Loucy (cell line): ENCODE data around the gene SPPL3.

Experiments
- EZH2phosphoT487 ChIP-seq: fragments of 200-600 bp; IDR thresholded peaks from 2 replicates; pipeline ENCODE4 v1.6.1; 2018; ENCODE audit warnings: antibody characterized with exemption, mild to moderate bottlenecking, moderate library complexity, borderline replicate concordance
- TF ChIP-seq, protein P1 (sequence below): fragments of 200-600 bp; sonication (generic); conservative IDR thresholded peaks from 2 replicates; pipeline ENCODE4 v1.5.1; 2014; ENCODE audit warnings: mild to moderate bottlenecking, antibody characterized with exemption, low read length

DNA sequence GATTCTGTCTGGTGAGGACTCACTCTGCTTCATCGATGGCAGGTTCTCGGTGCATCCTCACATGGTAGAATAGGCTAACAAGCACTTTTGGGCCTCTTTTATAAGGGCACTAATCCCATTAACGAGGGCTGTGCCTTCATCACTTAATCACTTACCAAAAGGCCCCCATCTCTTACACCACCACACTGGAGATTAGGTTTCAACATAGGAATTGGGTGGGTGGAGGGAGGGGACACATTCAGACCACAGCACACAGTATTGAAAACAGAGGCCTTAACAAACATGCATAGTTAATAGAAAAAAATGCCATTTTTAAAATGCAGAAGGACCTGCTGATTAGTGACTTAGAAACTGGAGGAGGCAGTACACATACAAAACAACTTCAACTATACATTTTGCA is 61.6 kb downstream of the SPPL3 start:
- TF ChIP-seq, protein P1, sequence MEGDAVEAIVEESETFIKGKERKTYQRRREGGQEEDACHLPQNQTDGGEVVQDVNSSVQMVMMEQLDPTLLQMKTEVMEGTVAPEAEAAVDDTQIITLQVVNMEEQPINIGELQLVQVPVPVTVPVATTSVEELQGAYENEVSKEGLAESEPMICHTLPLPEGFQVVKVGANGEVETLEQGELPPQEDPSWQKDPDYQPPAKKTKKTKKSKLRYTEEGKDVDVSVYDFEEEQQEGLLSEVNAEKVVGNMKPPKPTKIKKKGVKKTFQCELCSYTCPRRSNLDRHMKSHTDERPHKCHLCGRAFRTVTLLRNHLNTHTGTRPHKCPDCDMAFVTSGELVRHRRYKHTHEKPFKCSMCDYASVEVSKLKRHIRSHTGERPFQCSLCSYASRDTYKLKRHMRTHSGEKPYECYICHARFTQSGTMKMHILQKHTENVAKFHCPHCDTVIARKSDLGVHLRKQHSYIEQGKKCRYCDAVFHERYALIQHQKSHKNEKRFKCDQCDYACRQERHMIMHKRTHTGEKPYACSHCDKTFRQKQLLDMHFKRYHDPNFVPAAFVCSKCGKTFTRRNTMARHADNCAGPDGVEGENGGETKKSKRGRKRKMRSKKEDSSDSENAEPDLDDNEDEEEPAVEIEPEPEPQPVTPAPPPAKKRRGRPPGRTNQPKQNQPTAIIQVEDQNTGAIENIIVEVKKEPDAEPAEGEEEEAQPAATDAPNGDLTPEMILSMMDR = no peak
- TF ChIP-seq EZH2phosphoT487 = no peak
